ENCODE data around the gene LCE4A.
A peak's percentile ranks its signal among the peaks of the same experiment; 100 is the strongest.

Gene LCE4A

DNA sequence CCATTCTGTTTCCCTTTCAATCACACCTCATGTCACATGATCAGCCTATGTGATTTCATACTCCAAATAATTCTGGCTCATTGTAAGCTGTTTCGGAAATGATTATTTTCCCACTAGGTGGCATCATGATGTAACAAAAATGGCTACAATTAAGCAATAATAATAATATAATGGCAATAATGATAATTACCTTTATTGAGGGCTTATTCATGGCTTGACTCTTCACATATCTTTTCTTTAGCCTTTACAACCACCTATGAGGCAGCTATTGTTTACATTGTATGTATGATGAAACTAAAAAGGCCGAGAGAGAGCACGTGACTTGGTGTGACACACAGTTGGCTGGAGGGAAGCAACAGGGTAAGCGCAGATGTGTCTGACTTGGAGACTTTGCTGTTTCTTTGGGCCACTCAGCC, 37.3 kb downstream of the LCE4A start:
- peak; percentile 24 for DNase-seq (ENCODE audit: low read depth, low spot score)

DNA sequence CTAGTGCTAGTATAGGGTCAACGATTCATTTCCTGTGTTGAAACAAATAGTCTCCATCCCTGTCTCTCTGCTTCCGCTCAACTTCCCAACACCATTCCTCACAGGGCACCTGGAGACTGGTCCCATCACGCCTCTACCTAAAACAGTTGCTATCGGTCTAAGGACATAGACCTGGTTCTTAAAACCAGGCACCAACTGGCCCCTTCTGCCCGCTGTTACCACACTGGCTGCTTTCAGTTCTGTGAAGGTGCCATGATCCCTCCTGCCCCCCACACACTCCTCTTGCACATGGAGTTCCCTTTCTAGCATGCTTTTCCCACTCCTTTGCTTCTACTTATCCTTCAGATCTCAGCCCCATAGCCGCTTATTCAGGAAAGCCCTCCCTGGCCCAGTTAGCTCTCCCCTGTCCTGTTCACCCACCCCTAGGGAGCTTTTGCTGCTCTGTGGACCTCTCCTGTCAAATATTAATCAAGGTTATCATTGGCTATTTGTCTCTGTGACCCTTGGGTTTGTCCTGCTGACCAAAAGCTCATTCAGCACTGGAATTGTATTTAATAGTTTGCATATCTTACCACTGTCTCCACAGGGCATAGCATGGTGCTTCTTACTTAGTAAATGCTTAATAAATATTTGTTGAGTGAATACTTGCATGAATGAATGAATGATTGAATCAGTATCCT, 37.9 kb downstream of the LCE4A start:
- in situ Hi-C loops (cut with HindIII; ENCODE audit: low sequenced_read_pairs), result no loop called here
- no peak for DNase-seq (ENCODE audit: low read depth, low spot score)
- TF ChIP-seq, protein P1, sequence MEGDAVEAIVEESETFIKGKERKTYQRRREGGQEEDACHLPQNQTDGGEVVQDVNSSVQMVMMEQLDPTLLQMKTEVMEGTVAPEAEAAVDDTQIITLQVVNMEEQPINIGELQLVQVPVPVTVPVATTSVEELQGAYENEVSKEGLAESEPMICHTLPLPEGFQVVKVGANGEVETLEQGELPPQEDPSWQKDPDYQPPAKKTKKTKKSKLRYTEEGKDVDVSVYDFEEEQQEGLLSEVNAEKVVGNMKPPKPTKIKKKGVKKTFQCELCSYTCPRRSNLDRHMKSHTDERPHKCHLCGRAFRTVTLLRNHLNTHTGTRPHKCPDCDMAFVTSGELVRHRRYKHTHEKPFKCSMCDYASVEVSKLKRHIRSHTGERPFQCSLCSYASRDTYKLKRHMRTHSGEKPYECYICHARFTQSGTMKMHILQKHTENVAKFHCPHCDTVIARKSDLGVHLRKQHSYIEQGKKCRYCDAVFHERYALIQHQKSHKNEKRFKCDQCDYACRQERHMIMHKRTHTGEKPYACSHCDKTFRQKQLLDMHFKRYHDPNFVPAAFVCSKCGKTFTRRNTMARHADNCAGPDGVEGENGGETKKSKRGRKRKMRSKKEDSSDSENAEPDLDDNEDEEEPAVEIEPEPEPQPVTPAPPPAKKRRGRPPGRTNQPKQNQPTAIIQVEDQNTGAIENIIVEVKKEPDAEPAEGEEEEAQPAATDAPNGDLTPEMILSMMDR (IDR thresholded peaks at IDR 0.05; ENCODE audit: low read depth, low read length), result no peak
- no peak overlapping the region for H3K4me3 ChIP-seq (ENCODE audit: low read depth, low read length)

More for the DNA sequence above, 37.3 kb downstream of the LCE4A start:
- TF ChIP-seq, protein P1 (IDR thresholded peaks at IDR 0.05; ENCODE audit: low read depth, low read length), result no peak
- no peak overlapping the region for H3K4me3 ChIP-seq (ENCODE audit: low read depth, low read length)
- in situ Hi-C loops (cut with HindIII; ENCODE audit: low sequenced_read_pairs), result no loop called here

DNA sequence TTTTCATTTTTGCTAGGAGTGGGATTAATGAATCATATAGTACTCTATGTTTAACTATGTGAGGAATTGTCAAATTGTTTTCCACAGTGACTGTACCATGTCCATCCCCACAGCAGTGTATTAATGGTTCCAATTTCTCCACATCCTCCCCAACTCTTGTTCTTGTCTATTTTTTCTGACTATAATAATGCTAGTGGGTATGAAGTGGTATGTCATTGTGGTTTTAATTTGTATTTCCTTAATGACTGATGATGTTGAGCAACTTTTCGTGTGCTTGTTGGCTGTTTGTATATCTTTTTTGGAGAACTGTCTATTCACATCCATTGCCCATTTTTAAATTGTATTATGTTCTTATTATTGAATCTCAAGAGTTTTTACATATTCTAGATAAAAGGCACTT, 39.9 kb downstream of the LCE4A start:
- in situ Hi-C loops (cut with HindIII; ENCODE audit: low sequenced_read_pairs), result no loop called here
- TF ChIP-seq, protein P1 (IDR thresholded peaks at IDR 0.05; ENCODE audit: low read depth, low read length), result no peak
- no peak for DNase-seq (ENCODE audit: low read depth, low spot score)

DNA sequence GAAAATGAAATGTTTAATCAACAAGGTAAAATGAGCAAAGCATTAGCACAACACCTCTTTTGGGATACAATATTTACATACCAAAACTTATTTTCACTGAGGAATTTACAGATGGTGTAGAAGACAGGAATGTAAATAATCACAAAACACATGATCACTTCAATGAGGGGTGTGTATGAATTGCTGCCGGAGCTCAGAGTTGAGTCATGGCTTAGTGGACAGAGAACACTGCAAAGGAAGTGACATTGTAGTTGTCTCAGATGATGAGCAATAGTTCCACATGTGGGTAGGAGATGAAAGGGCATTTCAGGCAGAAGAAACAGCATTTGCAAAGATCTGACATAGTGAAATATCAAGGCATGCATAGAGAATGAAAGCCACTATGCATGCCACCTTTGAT, 44.3 kb downstream of the LCE4A start:
- TF ChIP-seq, protein P1 (IDR thresholded peaks at IDR 0.05; ENCODE audit: low read depth, low read length), result no peak
- H3K4me3 ChIP-seq (ENCODE audit: low read depth, low read length), result no peak overlapping the region
- DNase-seq (ENCODE audit: low read depth, low spot score), result peak; percentile 42
- in situ Hi-C loops (cut with HindIII; ENCODE audit: low sequenced_read_pairs), result no loop called here

More for the DNA sequence above, 39.9 kb downstream of the LCE4A start:
- no peak overlapping the region for H3K4me3 ChIP-seq (ENCODE audit: low read depth, low read length)

DNA sequence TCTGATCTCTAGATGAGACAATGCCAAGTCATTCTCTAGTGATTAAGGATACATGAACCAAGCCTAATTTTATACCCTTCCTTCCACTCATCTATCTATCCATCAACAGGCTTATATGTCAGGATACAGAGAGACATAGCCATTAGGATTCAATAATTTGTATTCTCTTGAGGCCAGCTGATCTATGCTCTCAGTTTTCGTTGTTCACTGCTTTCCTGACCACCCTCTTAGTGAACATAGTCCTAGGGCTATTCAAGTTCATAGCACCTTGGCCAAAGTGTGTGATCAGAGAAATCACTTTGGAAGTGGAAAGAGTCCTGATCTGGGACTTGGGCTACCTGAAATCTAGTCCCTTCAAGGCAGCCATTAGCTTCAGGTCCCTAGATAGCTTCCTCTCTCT, 45.6 kb downstream of the LCE4A start:
- no peak overlapping the region for H3K4me3 ChIP-seq (ENCODE audit: low read depth, low read length)
- in situ Hi-C loops (cut with HindIII; ENCODE audit: low sequenced_read_pairs), result no loop called here
- TF ChIP-seq, protein P1 (IDR thresholded peaks at IDR 0.05; ENCODE audit: low read depth, low read length), result no peak
- no peak for DNase-seq (ENCODE audit: low read depth, low spot score)

DNA sequence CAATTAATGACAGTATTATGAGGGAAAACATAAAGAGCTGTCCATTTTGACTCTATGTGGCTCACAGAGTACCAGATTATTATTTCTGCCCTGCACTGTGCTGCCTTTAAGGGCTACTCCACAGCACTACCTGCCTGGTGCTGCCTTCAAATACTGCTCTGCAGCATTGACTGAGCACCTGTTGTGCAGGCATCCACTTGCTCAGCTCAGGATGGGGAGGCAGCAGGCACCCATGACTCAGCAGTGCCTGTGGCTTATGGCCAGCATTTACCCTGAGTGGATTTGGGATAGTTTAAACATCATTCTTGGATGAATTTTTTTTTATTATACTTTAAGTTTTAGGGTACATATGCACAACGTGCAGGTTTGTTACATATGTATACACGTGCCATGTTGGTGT, 48.9 kb downstream of the LCE4A start:
- no peak for DNase-seq (ENCODE audit: low read depth, low spot score)
- in situ Hi-C loops (cut with HindIII; ENCODE audit: low sequenced_read_pairs), result no loop called here
- no peak overlapping the region for H3K4me3 ChIP-seq (ENCODE audit: low read depth, low read length)
- TF ChIP-seq, protein P1 (IDR thresholded peaks at IDR 0.05; ENCODE audit: low read depth, low read length), result no peak

Measured in astrocyte of the spinal cord (primary cell).